AG09309 (cell line): ENCODE data around the gene RASSF4.

ENCODE experiments used
- DNase-seq: peaks from one replicate; pipeline ENCODE4 v3.0.0-alpha.2; 2010; ENCODE audit warnings: low read depth
- H3K4me3 ChIP-seq: 2 replicates; pipeline ENCODE4 v1.5.1; 2011; ENCODE audit warnings: mild to moderate bottlenecking, low read depth, low read length, moderate library complexity; ENCODE audit not compliant: control insufficient read depth
- TF ChIP-seq, protein P1 (sequence below): IDR thresholded peaks from 2 replicates; pipeline ENCODE4 v1.5.1; 2011; ENCODE audit warnings: mild to moderate bottlenecking, low read depth, low read length, inconsistent platforms; ENCODE audit not compliant: insufficient read depth, control insufficient read depth; ENCODE audit errors: missing control alignments

Gene RASSF4

DNA sequence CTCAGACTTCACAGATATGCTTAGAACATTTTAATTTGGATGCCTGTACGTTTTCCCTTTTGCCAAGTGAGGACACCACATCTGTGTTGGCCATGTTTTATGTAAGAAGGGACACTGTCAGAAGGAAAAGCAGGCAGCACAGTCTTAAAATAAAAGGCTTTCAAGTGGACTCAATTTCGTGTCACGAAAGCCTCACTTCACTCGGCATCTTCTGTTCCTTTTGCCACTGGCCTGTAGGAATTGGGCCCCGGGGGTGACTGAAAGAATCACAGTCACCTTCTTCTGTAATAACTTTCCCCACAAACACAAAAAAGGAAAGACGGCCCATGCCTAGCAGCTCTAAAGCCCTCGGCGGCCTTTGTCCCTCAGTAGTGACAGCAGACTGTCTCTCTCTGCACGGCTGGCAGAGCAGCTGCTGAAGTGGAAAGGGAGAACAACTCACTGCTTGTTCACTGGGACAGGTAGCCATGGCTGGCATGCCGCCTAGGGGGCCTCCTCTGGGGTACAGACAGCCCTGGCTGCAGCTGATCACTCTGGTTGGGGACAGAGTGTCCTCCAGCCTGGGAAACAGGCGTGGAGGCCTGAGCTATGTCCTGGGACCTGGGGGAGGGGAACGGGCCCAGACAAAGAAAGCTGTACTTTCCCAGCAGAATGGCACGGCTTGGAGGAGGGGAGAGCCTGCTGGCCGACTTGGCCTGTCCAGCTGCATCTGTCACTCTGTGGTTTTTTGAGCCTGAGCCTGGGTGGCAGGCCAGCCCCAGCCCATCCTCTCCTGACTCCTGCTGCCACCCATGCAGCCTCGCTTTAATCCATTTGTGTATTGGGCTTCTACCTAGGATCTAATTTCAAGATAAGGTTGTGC lies 4.4 kb downstream of the RASSF4 start:
- TF ChIP-seq, protein P1, sequence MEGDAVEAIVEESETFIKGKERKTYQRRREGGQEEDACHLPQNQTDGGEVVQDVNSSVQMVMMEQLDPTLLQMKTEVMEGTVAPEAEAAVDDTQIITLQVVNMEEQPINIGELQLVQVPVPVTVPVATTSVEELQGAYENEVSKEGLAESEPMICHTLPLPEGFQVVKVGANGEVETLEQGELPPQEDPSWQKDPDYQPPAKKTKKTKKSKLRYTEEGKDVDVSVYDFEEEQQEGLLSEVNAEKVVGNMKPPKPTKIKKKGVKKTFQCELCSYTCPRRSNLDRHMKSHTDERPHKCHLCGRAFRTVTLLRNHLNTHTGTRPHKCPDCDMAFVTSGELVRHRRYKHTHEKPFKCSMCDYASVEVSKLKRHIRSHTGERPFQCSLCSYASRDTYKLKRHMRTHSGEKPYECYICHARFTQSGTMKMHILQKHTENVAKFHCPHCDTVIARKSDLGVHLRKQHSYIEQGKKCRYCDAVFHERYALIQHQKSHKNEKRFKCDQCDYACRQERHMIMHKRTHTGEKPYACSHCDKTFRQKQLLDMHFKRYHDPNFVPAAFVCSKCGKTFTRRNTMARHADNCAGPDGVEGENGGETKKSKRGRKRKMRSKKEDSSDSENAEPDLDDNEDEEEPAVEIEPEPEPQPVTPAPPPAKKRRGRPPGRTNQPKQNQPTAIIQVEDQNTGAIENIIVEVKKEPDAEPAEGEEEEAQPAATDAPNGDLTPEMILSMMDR, result no peak
- no peak for DNase-seq
- no peak overlapping the region for H3K4me3 ChIP-seq

DNA sequence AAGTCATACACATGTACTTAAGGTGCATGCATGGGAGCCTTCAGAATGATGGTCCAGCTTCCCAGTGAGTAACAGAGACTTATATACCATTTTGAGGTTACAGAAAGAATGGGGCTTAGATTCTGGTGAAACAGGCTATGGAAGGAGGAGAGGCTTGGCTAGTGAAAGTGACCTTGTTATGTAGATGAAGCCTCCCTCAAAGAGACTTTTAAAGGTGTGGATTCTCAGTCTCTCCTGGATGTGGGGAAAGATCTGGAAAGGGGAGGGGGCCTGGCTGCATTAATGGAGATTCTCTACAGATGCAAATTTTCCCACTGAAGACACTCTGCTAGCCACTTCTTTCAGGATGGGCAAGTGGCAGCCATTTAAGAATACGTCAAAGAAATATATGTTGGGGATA lies 5.5 kb downstream of the RASSF4 start:
- no peak for DNase-seq
- H3K4me3 ChIP-seq, result no peak overlapping the region
- TF ChIP-seq, protein P1, result no peak

DNA sequence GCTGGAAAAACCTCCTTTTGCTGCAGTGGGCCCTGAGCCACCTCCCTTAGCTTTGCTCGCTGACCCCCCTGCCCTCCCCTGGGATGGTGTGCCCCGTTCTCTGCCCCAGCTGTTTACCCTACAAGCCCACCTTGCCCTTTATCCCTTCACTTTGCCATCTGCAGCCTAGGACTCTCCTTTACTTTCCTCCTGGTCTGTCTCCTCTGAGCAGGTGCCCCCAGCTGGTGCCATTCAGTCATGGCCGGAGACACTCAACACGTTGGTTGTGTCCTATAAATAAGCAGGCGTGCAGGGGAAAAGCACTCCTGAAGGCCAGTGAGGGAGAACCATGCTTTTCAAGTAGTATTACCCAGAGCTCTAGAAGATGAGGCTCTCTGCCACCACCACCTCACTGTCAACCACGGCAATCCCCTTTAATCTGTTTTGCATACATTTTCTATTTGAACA lies 6.1 kb downstream of the RASSF4 start:
- no peak overlapping the region for H3K4me3 ChIP-seq
- TF ChIP-seq, protein P1, result no peak
- DNase-seq, result no peak

DNA sequence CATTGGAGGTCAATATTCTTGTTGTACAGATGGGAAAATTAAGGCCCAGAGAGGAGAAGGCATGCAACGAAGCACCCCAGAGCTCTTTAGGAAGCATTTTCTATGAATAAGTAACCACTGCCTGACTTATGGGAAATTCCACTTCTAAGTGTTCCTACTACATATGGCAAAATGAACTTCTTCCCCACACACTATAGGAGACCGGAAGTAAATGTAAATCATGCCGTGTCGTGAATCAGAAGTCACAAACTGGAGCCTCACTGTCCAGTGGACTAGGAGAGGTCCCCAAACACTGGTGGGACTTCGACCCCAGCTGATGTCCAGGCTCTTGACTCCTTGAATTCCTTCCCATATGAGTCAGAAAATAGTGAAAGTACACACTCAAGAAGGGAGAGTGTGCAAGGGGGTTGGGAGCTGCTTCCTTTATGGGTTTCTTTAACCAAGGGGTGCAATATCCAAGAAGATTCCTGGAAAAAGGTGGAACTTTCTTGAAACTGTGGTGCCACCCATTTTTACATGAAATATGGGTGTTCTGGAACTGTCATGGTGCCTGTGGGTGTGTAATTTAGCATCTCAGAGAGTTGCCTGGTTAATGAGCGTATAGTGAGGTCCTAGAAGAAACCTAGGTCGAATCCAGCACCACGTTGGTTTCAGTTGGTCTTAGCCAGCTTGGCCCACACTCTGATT lies 6.7 kb downstream of the RASSF4 start:
- H3K4me3 ChIP-seq, result no peak overlapping the region
- TF ChIP-seq, protein P1, result no peak
- DNase-seq, result no peak

DNA sequence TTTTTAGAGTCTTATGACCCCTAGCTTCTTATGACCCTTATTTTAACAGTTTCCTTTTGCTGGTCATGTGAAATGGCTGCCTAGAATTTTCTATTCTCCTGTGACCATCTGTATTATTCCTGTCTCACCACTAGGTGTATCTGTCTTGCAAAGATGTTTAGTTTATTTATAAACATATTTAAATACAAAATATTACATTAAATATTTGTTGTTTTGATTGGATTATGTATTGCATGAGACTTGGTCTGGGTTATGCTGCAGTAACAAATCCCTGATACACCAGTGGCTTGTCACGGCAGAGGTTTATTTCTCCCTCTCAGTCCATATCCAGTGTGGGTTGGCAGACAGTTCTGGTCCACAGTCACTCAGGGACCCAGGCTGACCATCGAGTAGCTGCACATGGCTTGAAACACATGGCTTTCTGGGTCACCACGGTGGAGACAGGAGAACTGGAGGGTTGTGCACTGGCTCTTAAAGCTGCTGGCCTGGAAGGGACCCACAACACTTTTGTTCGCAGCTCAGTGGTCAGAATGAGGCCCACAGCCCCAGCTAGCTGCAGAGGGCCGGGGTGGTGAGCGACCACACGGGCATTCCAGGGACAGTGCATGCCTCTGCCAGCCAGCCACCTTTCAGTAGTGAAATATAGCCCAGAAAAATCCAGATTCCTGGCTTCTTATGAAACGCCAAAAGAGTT lies 7.4 kb downstream of the RASSF4 start:
- H3K4me3 ChIP-seq, result no peak overlapping the region
- TF ChIP-seq, protein P1, result no peak
- no peak for DNase-seq

DNA sequence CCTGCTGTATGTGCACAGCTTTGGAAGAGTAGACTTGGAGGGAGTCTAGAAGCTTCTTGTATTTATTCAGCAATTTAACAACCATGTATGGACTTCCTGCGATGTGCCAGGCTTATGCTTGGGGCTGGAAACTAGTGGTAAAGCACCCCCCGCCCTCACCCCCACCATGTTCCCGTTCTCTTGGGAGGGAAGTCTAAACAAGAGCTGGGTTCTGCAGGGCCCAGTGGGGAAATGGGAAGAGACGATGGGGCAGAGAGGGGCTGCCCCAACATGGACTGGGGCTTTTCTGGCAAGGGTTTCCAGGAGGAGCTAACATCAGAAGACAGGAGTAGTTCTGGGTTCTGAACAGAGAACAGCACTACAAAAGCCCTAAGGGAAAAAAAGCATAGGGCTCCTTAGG lies 8.0 kb downstream of the RASSF4 start:
- no peak overlapping the region for H3K4me3 ChIP-seq
- TF ChIP-seq, protein P1, result no peak
- no peak for DNase-seq
